MM.1S (cell line): Measurements from ENCODE around the gene ADCY3.

Experiments
- DNase-seq: peaks from one replicate; pipeline ENCODE4 v3.0.0-alpha.2; 2015
- H2AFZ ChIP-seq: fragments of 300-600 bp; sonication (generic); 2 replicates; pipeline ENCODE4 v1.6.0; 2016; ENCODE audit warnings: antibody characterized with exemption, low read length
- H3F3A ChIP-seq: fragments of 300-600 bp; sonication (generic); 2 replicates; pipeline ENCODE4 v1.6.1; 2016; ENCODE audit warnings: mild to moderate bottlenecking, antibody characterized with exemption, low read length, moderate library complexity, mixed read lengths; ENCODE audit not compliant: insufficient read depth
- H3K27ac ChIP-seq: fragments of 300-600 bp; sonication (generic); 2 replicates; pipeline ENCODE4 v1.5.1; 2016; ENCODE audit warnings: mild to moderate bottlenecking, low read length
- H3K27me3 ChIP-seq: fragments of 300-600 bp; sonication (generic); replicated peaks from 2 replicates; pipeline ENCODE4 v1.6.0; 2016; ENCODE audit warnings: low read length; ENCODE audit not compliant: insufficient read depth
- H3K36me3 ChIP-seq: fragments of 300-600 bp; sonication (generic); replicated peaks from 2 replicates; pipeline ENCODE4 v1.6.1; 2016; ENCODE audit warnings: mild to moderate bottlenecking, low read length, mixed read lengths; ENCODE audit not compliant: insufficient read depth
- H3K4me1 ChIP-seq: fragments of 300-600 bp; sonication (generic); 2 replicates; pipeline ENCODE4 v1.6.1; 2016; ENCODE audit warnings: low read length, mixed read lengths
- H3K4me2 ChIP-seq: fragments of 300-600 bp; sonication (generic); 2 replicates; pipeline ENCODE4 v1.6.0; 2016; ENCODE audit warnings: low read depth, low read length
- H3K4me3 ChIP-seq: fragments of 300-600 bp; sonication (generic); 2 replicates; pipeline ENCODE4 v1.5.1; 2016; ENCODE audit warnings: low read length, mixed read lengths
- H3K79me2 ChIP-seq: fragments of 300-600 bp; sonication (generic); 2 replicates; pipeline ENCODE4 v1.6.1; 2016; ENCODE audit warnings: mixed run types, low read length, mixed read lengths
- H3K9ac ChIP-seq: fragments of 300-600 bp; sonication (generic); 2 replicates; pipeline ENCODE4 v1.6.1; 2016; ENCODE audit warnings: low read length, mixed read lengths
- H3K9me2 ChIP-seq: fragments of 300-600 bp; sonication (generic); replicated peaks from 2 replicates; pipeline ENCODE4 v1.6.1; 2016; ENCODE audit warnings: mild to moderate bottlenecking, low read length, mixed read lengths; ENCODE audit not compliant: insufficient read depth
- H3K9me3 ChIP-seq: fragments of 300-600 bp; sonication (generic); replicated peaks from 2 replicates; pipeline ENCODE4 v1.6.1; 2016; ENCODE audit warnings: mild to moderate bottlenecking, low read length, mixed read lengths; ENCODE audit not compliant: insufficient read depth
- H4K20me1 ChIP-seq: fragments of 300-600 bp; sonication (generic); 2 replicates; pipeline ENCODE4 v1.6.1; 2016; ENCODE audit warnings: mild to moderate bottlenecking, low read length, moderate library complexity, mixed read lengths; ENCODE audit not compliant: insufficient read depth
- CTCF ChIP-seq: fragments of 300-600 bp; sonication (generic); IDR thresholded peaks from 2 replicates; pipeline ENCODE4 v1.5.1; 2016; ENCODE audit warnings: antibody characterized with exemption, low read length, mixed read lengths
- EZH2 ChIP-seq: fragments of 300-600 bp; sonication (generic); optimal IDR thresholded peaks from 2 replicates; pipeline ENCODE3; 2017; ENCODE audit warnings: low read depth, mild to moderate bottlenecking, antibody characterized with exemption, low read length, mixed read lengths
- EZH2phosphoT487 ChIP-seq: fragments of 300-600 bp; sonication (generic); IDR thresholded peaks from 2 replicates; pipeline ENCODE4 v1.6.1; 2018; ENCODE audit warnings: antibody characterized with exemption, low read length

ADCY3 gene

GRCh38 chr2:24872344-24873115, 47.5 kb downstream of the ADCY3 start:
- H4K20me1 ChIP-seq: no peaks in the 10 kb centered on the region
- no peaks in the 10 kb centered on the region for H3K4me1 ChIP-seq
- no peaks in the 10 kb centered on the region for H3K9me2 ChIP-seq
- no peak overlapping the region for H3K4me3 ChIP-seq
- H2AFZ ChIP-seq: no peak overlapping the region
- H3K27ac ChIP-seq: no peak overlapping the region
- no peak overlapping the region for H3K9ac ChIP-seq
- no peaks in the 10 kb centered on the region for H3K9me3 ChIP-seq
- no peak overlapping the region for H3K4me2 ChIP-seq
- H3K27me3 ChIP-seq: no peaks in the 10 kb centered on the region
- H3K36me3 ChIP-seq: no peaks in the 10 kb centered on the region; the same call in 1 of the 2 replicates
- peaks cover 5% of the 10 kb centered on the region; the same call in 1 of the 2 replicates for H3F3A ChIP-seq
- peaks cover 72% of the 10 kb centered on the region for H3K79me2 ChIP-seq
- no peak for TF ChIP-seq EZH2
- TF ChIP-seq CTCF: no peak
- TF ChIP-seq EZH2phosphoT487: no peak
- DNase-seq: no peak

- Histone ChIP-seq H3K9me2 (no peaks in the 10 kb centered on the region), H3F3A (peaks cover 11% of the 10 kb centered on the region), H3K9me3 (no peaks in the 10 kb centered on the region), H3K4me3 (no peak overlapping the region), H2AFZ (no peak overlapping the region), H3K9ac (no peak overlapping the region), H3K36me3 (peaks cover 3% of the 10 kb centered on the region; the same call in 1 of the 2 replicates), H3K4me2 (no peak overlapping the region), H3K27me3 (no peaks in the 10 kb centered on the region), H3K79me2 (peaks cover 71% of the 10 kb centered on the region), H4K20me1 (no peaks in the 10 kb centered on the region), H3K4me1 (no peaks in the 10 kb centered on the region), H3K27ac (no peak overlapping the region)
- DNase-seq: no peak
- TF ChIP-seq CTCF: no peak
- no peak for TF ChIP-seq EZH2phosphoT487
- TF ChIP-seq EZH2: no peak
These were observed 48.1 kb downstream of the ADCY3 start for GRCh38 chr2:24871852-24872333.

GRCh38 chr2:24870891-24871705, 48.9 kb downstream of the ADCY3 start:
- no peaks in the 10 kb centered on the region for H3K9me2 ChIP-seq
- peaks cover 7% of the 10 kb centered on the region; the same call in 1 of the 2 replicates for H3K36me3 ChIP-seq
- no peak overlapping the region for H3K4me3 ChIP-seq
- H3K9ac ChIP-seq: no peak overlapping the region
- no peaks in the 10 kb centered on the region for H3K4me1 ChIP-seq
- H3K27ac ChIP-seq: no peak overlapping the region
- no peak for DNase-seq
- no peak for TF ChIP-seq EZH2phosphoT487
- no peak for TF ChIP-seq EZH2
- no peak for TF ChIP-seq CTCF
- H3K79me2 ChIP-seq: peaks cover 71% of the 10 kb centered on the region
- peaks cover 12% of the 10 kb centered on the region for H3F3A ChIP-seq
- H3K4me2 ChIP-seq: no peak overlapping the region
- H2AFZ ChIP-seq: no peak overlapping the region
- no peaks in the 10 kb centered on the region for H3K9me3 ChIP-seq
- no peaks in the 10 kb centered on the region for H3K27me3 ChIP-seq
- H4K20me1 ChIP-seq: no peaks in the 10 kb centered on the region
